Measurements from ENCODE around the gene FAM114A1.
"Not testable (repeated sequence)": the region's sequence is repeated elsewhere in the genome, so short reads cannot be mapped to it uniquely, and the experiment has no call there.

FAM114A1 gene

DNA sequence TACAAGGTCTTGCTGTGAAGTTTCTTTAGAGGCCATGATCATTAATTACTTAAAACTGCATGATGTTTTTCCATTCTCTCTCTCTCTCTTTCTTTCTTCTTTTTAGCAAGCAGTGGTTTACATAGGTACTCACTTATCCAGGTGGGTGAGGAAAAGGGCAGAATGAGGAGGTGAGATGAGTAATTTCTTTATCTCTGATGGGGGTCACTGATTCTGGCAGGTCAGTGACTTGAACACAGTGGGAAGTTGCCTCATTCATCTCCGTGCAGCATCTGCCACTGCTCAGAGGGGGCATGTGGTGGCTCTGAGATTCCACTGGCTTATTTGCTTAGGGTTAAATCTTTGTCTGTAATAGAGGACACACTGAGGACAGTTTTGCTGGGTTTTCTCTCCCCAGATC lies 62.6 kb downstream of the FAM114A1 start:
- DNase-seq (ENCODE audit: low spot score in 2 of 2): no peak
- Mint-ChIP-seq H3K4me3 (no peak overlapping the region), H3K27ac (no peak overlapping the region), H3K36me3 (no peaks in the 10 kb centered on the region), H3K4me1 (no peaks in the 10 kb centered on the region), H3K9me3 (no peaks in the 10 kb centered on the region)
- ATAC-seq: peak; percentile 37

DNA sequence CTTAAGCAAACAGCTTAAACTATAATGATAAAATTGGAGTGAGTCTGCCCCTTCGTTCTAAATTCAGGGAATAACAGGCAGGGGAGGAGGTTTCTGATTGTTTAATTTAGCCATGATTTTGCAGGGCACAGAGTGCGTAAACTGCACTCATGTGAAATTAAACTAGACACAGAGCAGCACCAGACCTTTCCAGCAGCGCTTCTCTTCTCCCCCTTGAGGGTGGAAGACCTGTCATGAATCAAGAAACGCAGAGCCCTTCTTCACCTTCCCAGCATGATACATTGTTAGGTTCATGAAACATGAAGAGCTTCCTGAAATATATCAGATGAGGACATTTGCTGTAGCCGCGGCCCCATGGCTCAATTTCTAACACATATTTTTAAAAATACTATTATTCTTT lies 63.1 kb downstream of the FAM114A1 start:
- Mint-ChIP-seq H3K4me3 (no peak overlapping the region), H3K4me1 (no peaks in the 10 kb centered on the region), H3K9me3 (no peaks in the 10 kb centered on the region), H3K36me3 (no peaks in the 10 kb centered on the region), H3K27ac (no peak overlapping the region)
- DNase-seq (ENCODE audit: low spot score in 2 of 2) (no peak), ATAC-seq (no peak)

DNA sequence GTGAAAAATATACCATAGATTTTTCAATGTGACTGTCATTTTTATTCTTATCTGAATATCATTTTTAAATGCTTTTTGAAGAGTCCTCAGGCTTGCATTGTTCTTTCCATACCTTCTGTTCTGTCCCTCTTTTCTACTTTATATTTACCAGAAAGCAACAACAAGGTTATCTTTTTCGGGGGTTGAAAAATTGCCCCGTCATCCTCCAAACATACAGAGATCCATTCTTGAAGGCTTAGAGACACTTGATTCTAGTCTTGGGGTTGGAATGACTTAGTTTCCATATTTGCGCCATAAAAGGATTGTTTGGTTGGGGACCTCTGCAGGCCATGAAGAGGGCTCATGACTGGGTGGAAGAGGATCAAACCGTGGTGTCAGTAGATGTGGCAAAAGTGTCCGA lies 63.5 kb downstream of the FAM114A1 start:
- Mint-ChIP-seq H3K36me3 (no peaks in the 10 kb centered on the region), H3K9me3 (no peaks in the 10 kb centered on the region), H3K4me3 (no peak overlapping the region), H3K4me1 (no peaks in the 10 kb centered on the region), H3K27ac (no peak overlapping the region)
- no peak for DNase-seq (ENCODE audit: low spot score in 2 of 2)
- ATAC-seq: no peak

DNA sequence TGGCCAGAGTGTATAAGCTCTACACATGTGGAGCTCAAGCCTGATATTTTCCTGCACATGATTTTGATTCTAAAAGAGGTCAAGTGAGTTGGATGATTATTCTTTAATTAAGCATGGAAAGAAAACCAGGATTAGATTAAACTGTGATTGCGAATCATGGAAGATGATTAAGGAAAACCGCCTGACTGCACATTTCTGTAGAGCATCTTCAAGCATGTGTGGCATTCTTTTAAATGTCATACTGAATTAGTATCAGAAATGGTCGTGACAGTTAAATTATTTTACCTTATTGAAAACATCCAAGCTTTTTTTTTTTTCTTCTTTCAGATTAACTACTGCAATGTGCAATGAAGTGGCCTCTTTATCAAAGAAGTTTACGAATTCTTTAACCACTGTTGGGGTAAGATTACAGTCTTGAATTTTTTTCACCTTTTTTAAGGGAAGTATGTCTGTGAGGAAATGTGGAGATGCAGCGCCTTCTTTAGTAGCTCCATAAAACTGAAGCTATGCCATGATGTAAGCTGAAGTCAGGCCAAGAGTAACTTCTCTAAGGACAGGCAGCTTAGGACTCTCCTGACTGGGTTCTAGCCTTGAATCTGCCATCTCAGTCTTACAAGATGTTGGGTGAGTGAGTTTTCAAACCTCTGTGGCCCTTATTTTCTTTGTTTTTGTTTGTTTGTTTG lies 67.9 kb downstream of the FAM114A1 start:
- DNase-seq (ENCODE audit: low spot score in 2 of 2) (no peak), ATAC-seq (no peak)
- no peak overlapping the region for H3K27ac Mint-ChIP-seq
- H3K9me3 Mint-ChIP-seq: no peaks in the 10 kb centered on the region
- H3K36me3 Mint-ChIP-seq: no peaks in the 10 kb centered on the region
- H3K4me3 Mint-ChIP-seq: no peak overlapping the region
- no peaks in the 10 kb centered on the region for H3K4me1 Mint-ChIP-seq

GRCh38 chr4:38939165-38939564 lies 71.6 kb downstream of the FAM114A1 start:
- Mint-ChIP-seq H3K4me3 (no peak overlapping the region), H3K9me3 (no peaks in the 10 kb centered on the region), H3K36me3 (no peaks in the 10 kb centered on the region), H3K4me1 (no peaks in the 10 kb centered on the region), H3K27ac (no peak overlapping the region)
- DNase-seq (ENCODE audit: low spot score in 2 of 2) (no peak), ATAC-seq (peak; percentile 90)

- no peaks in the 10 kb centered on the region for H3K9me3 Mint-ChIP-seq
- no peaks in the 10 kb centered on the region for H3K36me3 Mint-ChIP-seq
- H3K4me3 Mint-ChIP-seq: no peak overlapping the region
- H3K27ac Mint-ChIP-seq: no peak overlapping the region
- H3K4me1 Mint-ChIP-seq: no peaks in the 10 kb centered on the region
- ATAC-seq: no peak
- DNase-seq (ENCODE audit: low spot score in 2 of 2): no peak
Observed at GRCh38 chr4:38940476-38940875, 72.9 kb downstream of the FAM114A1 start.

GRCh38 chr4:38941906-38942305 lies 74.3 kb downstream of the FAM114A1 start:
- not testable (repeated sequence) for H3K9me3 Mint-ChIP-seq; H3K4me1 Mint-ChIP-seq; H3K4me3 Mint-ChIP-seq; ATAC-seq; H3K36me3 Mint-ChIP-seq; DNase-seq (ENCODE audit: low spot score in 2 of 2); H3K27ac Mint-ChIP-seq

DNA sequence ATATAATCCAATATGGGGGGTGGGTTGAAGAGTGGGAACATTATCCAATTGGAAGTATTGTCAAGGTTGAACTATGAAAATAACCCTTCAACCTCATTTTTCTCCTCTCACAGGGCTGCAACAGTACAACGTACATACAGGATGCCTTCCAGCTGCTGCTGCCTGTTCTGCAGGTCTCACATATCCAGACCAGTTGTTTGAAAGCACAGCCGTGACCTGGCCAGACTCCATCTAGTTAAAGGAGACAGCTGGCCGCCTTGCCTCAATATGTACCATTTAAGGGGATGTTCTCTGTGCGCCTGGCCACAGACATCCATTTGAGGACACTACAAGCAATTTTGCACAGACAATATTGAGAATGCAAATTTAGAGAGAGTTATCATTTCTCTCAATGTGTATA lies 75.7 kb downstream of the FAM114A1 start:
- Mint-ChIP-seq H3K4me1 (no peaks in the 10 kb centered on the region), H3K36me3 (no peaks in the 10 kb centered on the region), H3K4me3 (no peak overlapping the region), H3K27ac (no peak overlapping the region), H3K9me3 (no peaks in the 10 kb centered on the region)
- DNase-seq (ENCODE audit: low spot score in 2 of 2) (no peak), ATAC-seq (no peak)

- DNase-seq (ENCODE audit: low spot score in 2 of 2): no peak
- H3K4me3 Mint-ChIP-seq: no peak overlapping the region
- no peaks in the 10 kb centered on the region for H3K9me3 Mint-ChIP-seq
- H3K4me1 Mint-ChIP-seq: peaks cover 2% of the 10 kb centered on the region
- no peaks in the 10 kb centered on the region for H3K36me3 Mint-ChIP-seq
- H3K27ac Mint-ChIP-seq: no peak overlapping the region
- ATAC-seq: no peak
Observed at GRCh38 chr4:38944440-38944839, 76.8 kb downstream of the FAM114A1 start.

GRCh38 chr4:38946919-38947318 lies 79.3 kb downstream of the FAM114A1 start:
- no peaks in the 10 kb centered on the region for H3K36me3 Mint-ChIP-seq
- ATAC-seq (no peak), DNase-seq (ENCODE audit: low spot score in 2 of 2) (no peak)
- peaks cover 15% of the 10 kb centered on the region for H3K4me1 Mint-ChIP-seq
- peak overlapping the region; percentile 33 for H3K27ac Mint-ChIP-seq
- no peak overlapping the region for H3K4me3 Mint-ChIP-seq
- no peaks in the 10 kb centered on the region for H3K9me3 Mint-ChIP-seq

- DNase-seq (ENCODE audit: low spot score in 2 of 2) (no peak), ATAC-seq (no peak)
- H3K4me3 Mint-ChIP-seq: no peak overlapping the region
- no peak overlapping the region for H3K27ac Mint-ChIP-seq
- H3K4me1 Mint-ChIP-seq: peaks cover 15% of the 10 kb centered on the region
- H3K36me3 Mint-ChIP-seq: no peaks in the 10 kb centered on the region
- H3K9me3 Mint-ChIP-seq: no peaks in the 10 kb centered on the region
Observed at GRCh38 chr4:38948551-38948950, 80.9 kb downstream of the FAM114A1 start.

GRCh38 chr4:38949411-38950051 lies 81.9 kb downstream of the FAM114A1 start:
- H3K36me3 Mint-ChIP-seq: no peaks in the 10 kb centered on the region
- no peak overlapping the region for H3K4me3 Mint-ChIP-seq
- H3K9me3 Mint-ChIP-seq: no peaks in the 10 kb centered on the region
- H3K4me1 Mint-ChIP-seq: peaks cover 15% of the 10 kb centered on the region
- DNase-seq (ENCODE audit: low spot score in 2 of 2): no peak
- H3K27ac Mint-ChIP-seq: peak overlapping the region; percentile 10
- peak; percentile 96 for ATAC-seq

GRCh38 chr4:38950159-38950558 lies 82.6 kb downstream of the FAM114A1 start:
- Mint-ChIP-seq H3K36me3 (no peaks in the 10 kb centered on the region), H3K27ac (no peak overlapping the region), H3K4me3 (no peak overlapping the region), H3K9me3 (no peaks in the 10 kb centered on the region), H3K4me1 (peaks cover 15% of the 10 kb centered on the region)
- no peak for DNase-seq (ENCODE audit: low spot score in 2 of 2)
- ATAC-seq: no peak

GRCh38 chr4:38950734-38951133 lies 83.1 kb downstream of the FAM114A1 start:
- ATAC-seq (no peak), DNase-seq (ENCODE audit: low spot score in 2 of 2) (no peak)
- Mint-ChIP-seq H3K9me3 (no peaks in the 10 kb centered on the region), H3K36me3 (no peaks in the 10 kb centered on the region), H3K4me3 (no peak overlapping the region), H3K4me1 (peaks cover 15% of the 10 kb centered on the region), H3K27ac (no peak overlapping the region)

DNA sequence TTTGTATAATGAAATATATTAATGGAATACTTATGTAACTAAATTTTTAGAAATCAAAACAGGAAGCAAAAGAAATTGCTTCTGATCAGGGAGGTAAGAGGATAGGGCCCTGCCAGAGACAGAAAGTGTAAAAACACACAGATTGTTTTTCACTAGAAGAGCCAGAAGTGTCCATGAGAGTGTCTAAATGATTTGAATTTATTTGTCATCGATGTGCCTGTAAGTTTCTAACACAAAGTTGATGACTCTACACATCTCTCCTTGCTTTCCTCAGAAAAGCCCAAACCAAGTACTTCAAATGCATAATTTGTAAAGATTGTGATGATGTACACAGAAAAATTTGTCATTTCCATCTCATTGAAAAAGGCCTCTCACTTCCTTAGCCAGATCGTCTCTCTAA lies 84.0 kb downstream of the FAM114A1 start:
- Mint-ChIP-seq H3K36me3 (no peaks in the 10 kb centered on the region), H3K4me3 (no peak overlapping the region), H3K9me3 (no peaks in the 10 kb centered on the region), H3K4me1 (peaks cover 15% of the 10 kb centered on the region), H3K27ac (no peak overlapping the region)
- DNase-seq (ENCODE audit: low spot score in 2 of 2): no peak
- ATAC-seq: no peak

GRCh38 chr4:38952017-38952416 lies 84.4 kb downstream of the FAM114A1 start:
- DNase-seq (ENCODE audit: low spot score in 2 of 2): no peak
- Mint-ChIP-seq H3K36me3 (no peaks in the 10 kb centered on the region), H3K4me1 (peaks cover 15% of the 10 kb centered on the region), H3K9me3 (no peaks in the 10 kb centered on the region), H3K27ac (no peak overlapping the region), H3K4me3 (no peak overlapping the region)
- ATAC-seq: no peak
